H1 (cell line): ENCODE results near the gene IL1R1. TPM values are rescaled to one million over a fixed set of nuclear protein-coding genes. Genes with fewer than 3 reads are reported as not detected.

Source experiments
- CTCF ChIA-PET: fragments of 300-600 bp; sonication (Branson Sonifier 250); formaldehyde crosslinking; loops from one replicate; lab custom pipeline; 2021; ENCODE audit not compliant: partially characterized antibody; lab: Charles Lee
- POLR2A ChIA-PET: fragments of 300-600 bp; sonication (Branson Sonifier 250); formaldehyde crosslinking; loops from one replicate; lab custom pipeline; 2021; ENCODE audit warnings: inconsistent platforms; ENCODE audit not compliant: partially characterized antibody; lab: Charles Lee
- DNase-seq, 2 experiments: peaks; one replicate each; pipeline versions ENCODE4 v3.0.0 to v3.0.0-alpha.2; 2010 to 2022; ENCODE audit warnings: low spot score in 2 of 2, low read depth in 1 of 2, mixed read lengths in 1 of 2
- FAIRE-seq: peaks from 2 replicates; lab custom pipeline; 2011; peaks lifted over from hg19 to GRCh38; lab: Jason Lieb, UNC
- H2AFZ ChIP-seq: 2 replicates; pipeline ENCODE4 v1.8.1; 2012; ENCODE audit warnings: low read length, inconsistent platforms
- H2AK5ac ChIP-seq: 2 replicates; pipeline ENCODE4 v1.6.1; 2013; ENCODE audit warnings: low read depth, low read length
- H2BK120ac ChIP-seq: replicated peaks from 2 replicates; pipeline ENCODE3; 2013; ENCODE audit warnings: low read depth, low read length, inconsistent platforms
- H2BK12ac ChIP-seq: 2 replicates; pipeline ENCODE4 v1.6.1; 2013; ENCODE audit warnings: low read depth, low read length
- H2BK15ac ChIP-seq: 2 replicates; pipeline ENCODE4 v1.6.1; 2013; ENCODE audit warnings: low read length
- H2BK20ac ChIP-seq: 2 replicates; pipeline ENCODE4 v1.6.1; 2013; ENCODE audit warnings: low read length
- H2BK5ac ChIP-seq: 2 replicates; pipeline ENCODE4 v1.6.1; 2013; ENCODE audit warnings: low read depth, low read length
- H3K14ac ChIP-seq: 2 replicates; pipeline ENCODE4 v1.6.1; 2013; ENCODE audit warnings: inconsistent platforms; ENCODE audit not compliant: insufficient read length
- H3K18ac ChIP-seq: 2 replicates; pipeline ENCODE4 v1.6.1; 2013; ENCODE audit warnings: low read length; ENCODE audit errors: extremely low read depth
- H3K23ac ChIP-seq: 2 replicates; pipeline ENCODE4 v1.6.1; 2013; ENCODE audit warnings: inconsistent platforms; ENCODE audit not compliant: insufficient read length
- H3K23me2 ChIP-seq: 2 replicates; pipeline ENCODE4 v1.6.1; 2013; ENCODE audit warnings: low read depth, low read length
- H3K27ac ChIP-seq: 2 replicates; pipeline ENCODE4 v1.6.1; 2011; ENCODE audit warnings: low read depth, low read length, inconsistent platforms
- H3K27me3 ChIP-seq, 4 experiments: replicated peaks in 1 of 4; 1 replicate in 1 of 4; 2 replicates in 3 of 4; pipeline versions ENCODE4 v1.6.1 to v1.8.1; 2011 to 2013; ENCODE audit warnings: low read length in 3 of 4, mild to moderate bottlenecking in 3 of 4, inconsistent platforms in 2 of 4, mixed read lengths in 2 of 4, moderate library complexity in 1 of 4; ENCODE audit not compliant: control insufficient read depth in 3 of 4, insufficient read depth in 3 of 4; ENCODE audit errors: extremely low read depth in 1 of 4
- H3K36me3 ChIP-seq, 4 experiments: 2 replicates each; pipeline versions ENCODE4 v1.6.1 to v1.8.1; 2011 to 2013; ENCODE audit warnings: mild to moderate bottlenecking in 4 of 4, low read length in 3 of 4, moderate library complexity in 2 of 4, control low read depth in 1 of 4, inconsistent platforms in 1 of 4; ENCODE audit not compliant: insufficient read depth in 4 of 4, control insufficient read depth in 2 of 4
- H3K4ac ChIP-seq: replicated peaks from 2 replicates; pipeline ENCODE3; 2013; ENCODE audit warnings: low read length, low read depth, mixed read lengths, inconsistent platforms; ENCODE audit not compliant: insufficient read length
- H3K4me1 ChIP-seq, 4 experiments: replicated peaks in 1 of 4; 1 replicate in 1 of 4; 2 replicates in 3 of 4; pipeline versions ENCODE4 v1.6.1 to v1.8.1; 2011 to 2013; ENCODE audit warnings: low read length in 3 of 4, inconsistent platforms in 2 of 4, mixed read lengths in 1 of 4; ENCODE audit not compliant: insufficient read depth in 4 of 4, control insufficient read depth in 3 of 4
- H3K4me2 ChIP-seq, 2 experiments: 2 replicates each; pipeline versions ENCODE4 v1.6.1 to v1.8.1; 2011 to 2013; ENCODE audit warnings: low read depth in 2 of 2, low read length in 2 of 2, control low read depth in 1 of 2, inconsistent platforms in 1 of 2, mild to moderate bottlenecking in 1 of 2; ENCODE audit not compliant: insufficient read depth in 1 of 2
- H3K4me3 ChIP-seq, 4 experiments: fragments of 200-600, 300-600 bp in 1 of 4; sonication (generic), shearing (Covaris generic), sonication (Bioruptor Twin) in 1 of 4; 2 replicates each; pipeline versions ENCODE4 v1.5.1 to v1.8.1; 2011 to 2016; ENCODE audit warnings: low read length in 4 of 4, low read depth in 3 of 4, control low read depth in 2 of 4, inconsistent platforms in 2 of 4, mild to moderate bottlenecking in 2 of 4, mixed read lengths in 1 of 4, moderate library complexity in 1 of 4; ENCODE audit not compliant: insufficient read depth in 2 of 4; ENCODE audit errors: extremely low read depth in 1 of 4
- H3K56ac ChIP-seq: replicated peaks from 2 replicates; pipeline ENCODE3; 2013; ENCODE audit warnings: low read depth, mild to moderate bottlenecking, mixed read lengths, low read length, inconsistent platforms; ENCODE audit not compliant: insufficient read length
- H3K79me1 ChIP-seq: 2 replicates; pipeline ENCODE4 v1.6.1; 2013; ENCODE audit warnings: low read depth, low read length, control low read depth
- H3K79me2 ChIP-seq, 2 experiments: 2 replicates each; pipeline versions ENCODE4 v1.6.1 to v1.8.1; 2012 to 2013; ENCODE audit warnings: low read length in 2 of 2, mild to moderate bottlenecking in 2 of 2, inconsistent platforms in 1 of 2; ENCODE audit not compliant: insufficient read depth in 2 of 2, control insufficient read depth in 1 of 2
- H3K9ac ChIP-seq, 4 experiments: replicated peaks in 1 of 4; 1 replicate in 1 of 4; 2 replicates in 3 of 4; pipeline versions ENCODE4 v1.6.1 to v1.8.1; 2011 to 2013; ENCODE audit warnings: low read depth in 3 of 4, low read length in 3 of 4, control low read depth in 2 of 4, mild to moderate bottlenecking in 2 of 4, moderate library complexity in 2 of 4, inconsistent platforms in 1 of 4; ENCODE audit errors: extremely low read depth in 1 of 4
- H3K9me3 ChIP-seq, 2 experiments: 2 replicates each; pipeline versions ENCODE4 v1.6.1 to v1.8.1; 2012 to 2013; ENCODE audit warnings: mild to moderate bottlenecking in 2 of 2, moderate library complexity in 2 of 2, control low read depth in 1 of 2, inconsistent platforms in 1 of 2, low read depth in 1 of 2, low read length in 1 of 2, mixed read lengths in 1 of 2; ENCODE audit not compliant: insufficient read depth in 2 of 2
- H4K20me1 ChIP-seq, 2 experiments: replicated peaks in 1 of 2; 2 replicates each; pipeline versions ENCODE3 to v1.8.1; 2011 to 2013; ENCODE audit warnings: inconsistent platforms in 2 of 2, low read length in 2 of 2, mild to moderate bottlenecking in 1 of 2; ENCODE audit not compliant: insufficient read depth in 2 of 2, control insufficient read depth in 1 of 2
- H4K5ac ChIP-seq: 2 replicates; pipeline ENCODE4 v1.6.1; 2013; ENCODE audit warnings: low read length, low read depth, mixed read lengths, inconsistent platforms; ENCODE audit not compliant: insufficient read length
- H4K8ac ChIP-seq: 2 replicates; pipeline ENCODE4 v1.8.0; 2013; ENCODE audit warnings: mild to moderate bottlenecking, moderate library complexity, low read length, inconsistent platforms; ENCODE audit not compliant: insufficient read depth; ENCODE audit errors: extremely low read depth
- H4K91ac ChIP-seq: replicated peaks from 2 replicates; pipeline ENCODE3; 2013; ENCODE audit warnings: low read length, mixed read lengths, inconsistent platforms; ENCODE audit not compliant: insufficient read length
- ASH2L ChIP-seq: fragments of 200-600, 300-600 bp; sonication (generic); IDR thresholded peaks from one replicate; pipeline ENCODE4 v1.7.1; 2017; ENCODE audit warnings: low read length
- CTBP2 ChIP-seq: IDR thresholded peaks from 2 replicates; pipeline ENCODE4 v1.7.0; 2011; ENCODE audit warnings: borderline replicate concordance, mild to moderate bottlenecking, moderate library complexity, mixed read lengths, low read length; ENCODE audit not compliant: insufficient read depth, insufficient read length
- EZH2 ChIP-seq: fragments of 200-600 bp; sonication (generic); IDR thresholded peaks from 2 replicates; pipeline ENCODE4 v1.7.1; 2012; ENCODE audit warnings: low read depth, mild to moderate bottlenecking, moderate library complexity, low read length, inconsistent platforms; ENCODE audit not compliant: severe bottlenecking
- KDM4A ChIP-seq: IDR thresholded peaks from one replicate; pipeline ENCODE4 v1.7.1; 2012; ENCODE audit warnings: low read depth, mild to moderate bottlenecking, moderate library complexity, low read length, inconsistent platforms; ENCODE audit not compliant: severe bottlenecking
- SAP30 ChIP-seq: fragments of 300-600 bp; sonication (generic); IDR thresholded peaks from 2 replicates; pipeline ENCODE4 v1.7.1; 2012; ENCODE audit warnings: low read length, moderate library complexity, mild to moderate bottlenecking, inconsistent platforms; ENCODE audit not compliant: insufficient read depth, insufficient replicate concordance
- SP1 ChIP-seq: IDR thresholded peaks from 2 replicates; pipeline ENCODE4 v1.6.1; 2011; ENCODE audit warnings: low read depth, low read length
- WGBS, 2 experiments: shearing (Covaris generic) in 1 of 2; methylation state at CpG; one replicate each; pipeline versions ENCODE4 v1.1.6 to v1.1.7; 2013 to 2015; ENCODE audit warnings: low lambda C conversion rate in 2 of 2, mixed read lengths in 2 of 2, inconsistent platforms in 1 of 2, low coverage in 1 of 2, missing lambda C conversion rate in 1 of 2; ENCODE audit not compliant: insufficient replicate concordance in 2 of 2, insufficient coverage in 1 of 2, insufficient read length in 1 of 2; ENCODE audit errors: extremely low coverage in 1 of 2, missing lambda C conversion rate in 1 of 2; 5-methylcytosine and 5-hydroxymethylcytosine counted together
- polyA plus RNA-seq, 7 experiments: library from polyadenylated mRNA; depleted of rRNA in 3 of 7; stranded (reverse) in 5 of 7; unstranded in 2 of 7; fragments of >200 nt in 5 of 7; fragments of 200-250 nt in 2 of 7; gene quantifications; 1 replicate in 5 of 7; 2 replicates in 1 of 7; 4 replicates in 1 of 7; pipeline versions ENCODE4 v1.2.1 to v1.2.3, GENCODE V29; 2011 to 2013; ENCODE audit warnings: missing spikeins in 2 of 7, mixed read lengths in 2 of 7
- total RNA-seq: library from RNA; stranded (reverse); fragmentation: NEBNext Ultra II Directional; extraction: Animal tissue kit (Norgen Biotek cat#: 25700); gene quantifications from 2 replicates; pipeline ENCODE4 v1.2.1, GENCODE V29; 2021
- TF ChIP-seq, protein P1 (sequence below): IDR thresholded peaks from 2 replicates; pipeline ENCODE4 v1.6.1; 2012; ENCODE audit warnings: inconsistent platforms
- TF ChIP-seq, protein P2 (sequence below): IDR thresholded peaks from 2 replicates; pipeline ENCODE4 v1.6.1; 2012; ENCODE audit warnings: inconsistent platforms

The IL1R1 gene
- total and polyA plus RNA-seq, 2 of the 8 experiments (the other 6 are each of a cell fraction or from before 2014, with no cell fraction given): 0.34 to 0.47 TPM

DNA sequence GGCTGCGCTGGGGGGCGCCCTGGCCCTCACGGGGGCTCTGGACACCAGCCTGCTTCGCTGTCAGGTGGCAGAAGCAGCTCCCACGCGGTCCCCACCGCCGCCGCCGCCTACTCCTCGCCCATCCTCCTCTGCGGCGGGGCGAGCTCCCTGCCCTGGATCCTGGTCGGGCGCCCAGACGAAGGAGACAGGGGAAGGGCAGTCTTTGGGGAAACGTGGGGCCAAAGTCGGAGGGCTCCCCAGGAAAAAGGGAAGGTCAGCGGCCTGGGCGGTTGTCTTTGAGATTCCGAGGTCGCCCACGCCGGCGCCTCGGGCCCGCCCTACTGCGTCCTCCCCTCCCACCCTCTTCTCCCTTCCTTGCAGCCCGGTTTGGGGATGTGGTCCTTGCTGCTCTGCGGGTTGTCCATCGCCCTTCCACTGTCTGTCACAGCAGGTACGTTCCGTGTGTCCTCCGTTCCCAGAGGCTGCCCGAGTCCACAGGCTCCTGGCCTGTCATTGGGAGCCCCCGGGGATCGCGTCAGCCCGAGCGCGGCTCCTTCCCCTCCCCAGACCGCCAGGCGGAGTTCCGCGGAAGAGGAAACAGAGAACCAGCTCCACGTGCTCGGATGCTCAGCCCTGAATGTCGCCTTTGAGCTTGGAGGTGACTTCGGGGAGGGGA is 45.1 kb downstream of the IL1R1 start:
- no peaks in the 10 kb centered on the region for H3K79me2 ChIP-seq
- no peak overlapping the region for H3K56ac ChIP-seq
- no peak overlapping the region for H2BK15ac ChIP-seq
- no peak overlapping the region for H2AFZ ChIP-seq
- H3K4ac ChIP-seq: no peak overlapping the region
- no peak for FAIRE-seq
- no peak overlapping the region for H3K9ac ChIP-seq
- no peaks in the 10 kb centered on the region for H3K9me3 ChIP-seq
- peak overlapping the region; percentile 80; the same call in 1 of the 2 replicates for H4K8ac ChIP-seq
- POLR2A ChIA-PET: no interaction called here
- H2BK12ac ChIP-seq: no peak overlapping the region
- H3K4me1 ChIP-seq: no peaks in the 10 kb centered on the region
- peak overlapping the region; percentile 51 to 93 for H3K4me2 ChIP-seq
- TF ChIP-seq EZH2 (peak; percentile 30), SAP30 (no peak), SP1 (no peak), ASH2L (no peak), KDM4A (peak; percentile 21), CTBP2 (no peak)
- TF ChIP-seq, protein P1, sequence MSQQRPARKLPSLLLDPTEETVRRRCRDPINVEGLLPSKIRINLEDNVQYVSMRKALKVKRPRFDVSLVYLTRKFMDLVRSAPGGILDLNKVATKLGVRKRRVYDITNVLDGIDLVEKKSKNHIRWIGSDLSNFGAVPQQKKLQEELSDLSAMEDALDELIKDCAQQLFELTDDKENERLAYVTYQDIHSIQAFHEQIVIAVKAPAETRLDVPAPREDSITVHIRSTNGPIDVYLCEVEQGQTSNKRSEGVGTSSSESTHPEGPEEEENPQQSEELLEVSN: peak; percentile 63
- TF ChIP-seq, protein P2, sequence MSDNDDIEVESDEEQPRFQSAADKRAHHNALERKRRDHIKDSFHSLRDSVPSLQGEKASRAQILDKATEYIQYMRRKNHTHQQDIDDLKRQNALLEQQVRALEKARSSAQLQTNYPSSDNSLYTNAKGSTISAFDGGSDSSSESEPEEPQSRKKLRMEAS: peak; percentile 82
- TF ChIP-seq, all 59 proteins: peak for 4
- WGBS, 2 experiments: 67% methylated on average over 19 of the region's 50 CpGs; no CpG with 5 or more reads in 1 of the 2 experiments
- H3K23me2 ChIP-seq: no peaks in the 10 kb centered on the region
- H4K91ac ChIP-seq: no peak overlapping the region
- H3K14ac ChIP-seq: no peak overlapping the region
- no peak overlapping the region; the same call in 1 of the 2 replicates for H3K18ac ChIP-seq
- H3K27ac ChIP-seq: no peak overlapping the region
- CTCF ChIA-PET: interaction anchor here (0.6 to 3.5 kb wide), 6 partner anchors 22 to 256 kb away, joined by 3 to 25 read pairs (median 3); no protein-coding TSS in a partner anchor
- no peak for DNase-seq
- H2BK5ac ChIP-seq: no peak overlapping the region
- no peaks in the 10 kb centered on the region for H3K36me3 ChIP-seq
- H4K20me1 ChIP-seq: no peaks in the 10 kb centered on the region
- H3K23ac ChIP-seq: no peak overlapping the region
- no peak overlapping the region for H2AK5ac ChIP-seq
- H2BK120ac ChIP-seq: no peak overlapping the region
- H4K5ac ChIP-seq: no peak overlapping the region
- H3K27me3 ChIP-seq: peaks cover 1 to 18% (median 15%) of the 10 kb centered on the region in 4 experiments
- H2BK20ac ChIP-seq: no peak overlapping the region
- H3K79me1 ChIP-seq: no peaks in the 10 kb centered on the region
- H3K4me3 ChIP-seq: peak overlapping the region in 2 of 4 experiments; percentile 42 to 44; a peak in 3 of 8 replicates
